ENCODE measurements around the gene PCMT1.

DNA sequence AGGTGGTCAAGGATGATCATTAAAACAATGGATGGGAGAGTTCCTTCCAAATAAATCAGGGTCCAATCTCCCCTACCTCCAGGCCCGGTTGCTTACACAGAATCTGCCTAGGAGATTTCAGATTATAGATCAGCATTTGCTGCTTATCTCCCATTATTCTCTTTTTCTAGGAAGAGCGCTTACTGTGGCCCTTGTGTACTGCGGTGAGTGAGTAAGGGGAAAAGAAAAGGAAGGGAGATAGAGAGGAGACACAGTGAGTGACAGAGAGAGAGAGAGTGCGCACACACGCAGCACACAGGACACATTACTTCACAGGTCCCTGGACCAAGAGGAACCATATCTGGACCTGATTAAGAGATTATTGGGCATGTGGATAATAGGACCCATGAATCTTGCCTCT lies 37.8 kb upstream of the PCMT1 start:
- TF ChIP-seq CTCF (conservative IDR thresholded peaks at IDR 0.05; ENCODE audit: low read depth, low read length) (no peak), POLR2A (IDR thresholded peaks at IDR 0.05; ENCODE audit: low read depth, low read length) (no peak), RFX5 (IDR thresholded peaks at IDR 0.05; ENCODE audit: low read depth, low read length) (no peak), MXI1 (IDR thresholded peaks at IDR 0.05; ENCODE audit: borderline replicate concordance, low read depth, low read length) (no peak), CHD1 (IDR thresholded peaks at IDR 0.05; ENCODE audit: low read depth, low read length) (no peak), RAD21 (IDR thresholded peaks at IDR 0.05; ENCODE audit: low read length) (no peak), NFE2L2 (IDR thresholded peaks at IDR 0.05; ENCODE audit: low read depth, low read length) (no peak), FOS (IDR thresholded peaks at IDR 0.05; ENCODE audit: low read depth, low read length) (no peak), SMC3 (IDR thresholded peaks at IDR 0.05; ENCODE audit: low read depth, low read length) (no peak), CEBPB (IDR thresholded peaks at IDR 0.05; ENCODE audit: low read depth, low read length) (no peak), ELK1 (IDR thresholded peaks at IDR 0.05; ENCODE audit: borderline replicate concordance, low read depth, low read length) (no peak), BHLHE40 (IDR thresholded peaks at IDR 0.05; ENCODE audit: low read depth, low read length) (no peak)
